ENCODE results near the gene AHNAK. TPM values are rescaled to one million over a fixed set of nuclear protein-coding genes. Genes with fewer than 3 reads are reported as not detected.

Gene AHNAK
- total RNA-seq, 2 donors from 2014 or later = 458 to 631 TPM

DNA sequence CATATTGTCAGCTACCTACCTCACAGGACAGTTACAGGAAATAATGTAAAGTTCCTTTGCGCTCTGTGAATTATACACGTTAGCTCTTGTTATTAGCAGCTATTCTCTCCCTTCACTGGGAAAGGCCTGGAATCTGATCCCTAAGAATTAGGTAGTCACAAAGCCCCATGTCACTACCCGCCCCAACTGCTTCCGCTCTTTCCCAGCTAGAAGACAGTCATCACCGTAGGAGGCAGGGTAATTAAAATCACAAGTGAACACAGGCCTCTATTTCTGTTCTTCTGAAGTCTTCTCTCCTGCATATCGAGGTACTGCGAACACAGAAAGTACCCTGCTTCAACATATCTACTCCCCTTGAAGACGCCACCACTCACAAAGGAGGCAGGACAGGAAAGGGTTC is 12.6 kb upstream of the AHNAK start:
- no peak overlapping the region for H3K4me3 ChIP-seq
- no peak overlapping the region for H3K27ac ChIP-seq
- no peak overlapping the region for H3K9ac ChIP-seq (ENCODE audit: low read depth in 2 of 2, low read length in 2 of 2)
- intact Hi-C loops (cut with DNase I) = loop anchor here (5.0 kb wide), 1 partner anchor 157 kb away; no protein-coding TSS in a partner anchor
- no peak for TF ChIP-seq CTCF (IDR thresholded peaks at IDR 0.05)
- H3K27me3 ChIP-seq = no peaks in the 10 kb centered on the region
- DNase-seq = no peak
- peaks cover 31% of the 10 kb centered on the region for H3K4me1 ChIP-seq
- no peaks in the 10 kb centered on the region for H3K9me3 ChIP-seq
- H3K36me3 ChIP-seq = peaks cover 15% of the 10 kb centered on the region

- no peak for TF ChIP-seq CTCF (IDR thresholded peaks at IDR 0.05)
- H3K4me1 ChIP-seq = peaks cover 34% of the 10 kb centered on the region
- no peak overlapping the region for H3K27ac ChIP-seq
- no peak for DNase-seq
- no peak overlapping the region for H3K9ac ChIP-seq (ENCODE audit: low read depth in 2 of 2, low read length in 2 of 2)
- peaks cover 15% of the 10 kb centered on the region for H3K36me3 ChIP-seq
- intact Hi-C loops (cut with DNase I) = loop anchor here (5.0 kb wide), 1 partner anchor 156 kb away; no protein-coding TSS in a partner anchor
- H3K9me3 ChIP-seq = no peaks in the 10 kb centered on the region
- no peaks in the 10 kb centered on the region for H3K27me3 ChIP-seq
- H3K4me3 ChIP-seq = no peak overlapping the region
Measured at GRCh38 chr11:62558669-62559068, 12.1 kb upstream of the AHNAK start.

DNA sequence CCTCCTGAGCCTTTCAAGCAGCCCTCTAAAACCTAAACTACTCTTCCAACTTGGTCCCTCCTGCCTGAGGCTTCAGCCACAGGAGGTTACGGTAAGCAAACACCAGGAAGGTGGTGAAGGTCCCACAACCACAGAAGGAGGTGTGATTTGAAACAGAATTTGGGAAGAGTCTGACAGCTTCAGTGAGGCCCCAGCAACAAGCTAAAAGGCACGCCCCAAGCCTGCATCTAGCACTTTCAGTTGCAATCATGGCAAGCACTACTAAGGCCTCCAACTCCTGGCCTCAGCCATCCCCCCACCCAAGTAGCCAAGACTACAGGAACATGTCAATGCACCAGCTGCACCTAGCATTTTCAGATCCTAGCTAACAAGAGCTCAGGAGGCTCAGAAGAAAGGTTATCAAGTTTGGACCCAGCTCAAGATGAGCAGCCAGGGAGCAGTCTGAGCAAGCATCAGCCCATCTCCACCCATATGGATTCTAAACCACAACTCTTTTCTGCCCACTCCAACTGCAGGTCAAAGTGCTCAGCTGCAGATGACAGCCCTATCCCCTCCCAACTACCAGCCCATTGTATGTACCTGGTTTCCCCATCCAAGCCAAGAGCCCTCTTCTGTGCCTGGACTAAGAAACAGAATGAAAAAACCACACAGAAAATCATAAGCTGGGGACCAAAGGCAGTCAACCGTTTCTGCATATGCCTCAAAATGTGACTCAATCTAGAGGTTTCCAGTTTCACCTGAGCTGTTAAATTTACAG is 10.4 kb upstream of the AHNAK start:
- DNase-seq = no peak

DNA sequence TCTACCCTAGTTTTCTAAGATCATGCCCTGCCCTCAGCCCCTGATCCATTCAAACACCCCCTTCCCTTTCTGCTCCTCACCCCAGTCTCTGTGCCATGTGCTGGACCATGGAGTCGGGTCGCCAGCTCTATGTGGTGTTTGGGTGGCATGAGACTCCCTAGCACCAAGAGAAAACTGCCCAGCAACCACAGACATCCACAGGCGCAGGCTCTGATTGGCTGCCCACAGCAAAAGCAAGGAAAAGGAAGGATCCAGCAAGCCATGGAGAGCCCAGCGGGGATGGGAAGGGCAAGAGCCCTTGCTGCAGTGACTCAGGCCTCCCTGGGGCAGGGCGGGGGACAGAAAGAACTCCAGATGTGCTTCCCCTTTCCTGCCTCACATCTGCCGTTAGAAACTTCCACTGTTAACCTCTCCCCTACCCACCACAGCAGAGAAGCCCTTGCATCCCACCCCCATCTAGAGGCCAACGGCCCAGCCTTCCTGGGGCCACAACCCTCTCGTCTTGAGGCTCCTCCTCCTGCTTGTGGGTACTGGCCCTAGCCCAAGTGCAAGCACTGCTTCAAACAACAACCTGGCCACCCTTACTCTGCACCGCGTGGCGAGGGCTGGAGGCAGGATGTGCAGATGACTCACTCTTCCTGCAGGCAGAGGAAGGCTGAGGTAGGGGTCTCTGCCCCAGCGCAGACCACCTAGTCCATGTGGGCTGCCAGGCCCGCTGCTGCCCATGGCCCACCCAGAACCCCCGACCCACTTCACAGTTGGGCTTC is 9.7 kb upstream of the AHNAK start:
- no peak for TF ChIP-seq CTCF (IDR thresholded peaks at IDR 0.05)
- peak overlapping the region; percentile 61 to 90 for H3K9ac ChIP-seq (ENCODE audit: low read depth in 2 of 2, low read length in 2 of 2)
- DNase-seq = peak; percentile 87
- intact Hi-C loops (cut with DNase I) = loop anchor here (5.0 kb wide), 1 partner anchor 154 kb away; no protein-coding TSS in a partner anchor
- no peaks in the 10 kb centered on the region for H3K9me3 ChIP-seq
- peaks cover 51% of the 10 kb centered on the region for H3K4me1 ChIP-seq
- peaks cover 15% of the 10 kb centered on the region for H3K36me3 ChIP-seq
- peak overlapping the region; percentile 7 for H3K4me3 ChIP-seq
- peak overlapping the region; percentile 92 for H3K27ac ChIP-seq
- no peaks in the 10 kb centered on the region for H3K27me3 ChIP-seq

More for the DNA sequence above, 10.4 kb upstream of the AHNAK start:
- Histone ChIP-seq H3K4me3 (peak overlapping the region; percentile 7), H3K36me3 (peaks cover 15% of the 10 kb centered on the region), H3K4me1 (peaks cover 43% of the 10 kb centered on the region), H3K27ac (peak overlapping the region; percentile 92), H3K9me3 (no peaks in the 10 kb centered on the region), H3K9ac (ENCODE audit: low read depth in 2 of 2, low read length in 2 of 2) (peak overlapping the region; percentile 61 to 90), H3K27me3 (no peaks in the 10 kb centered on the region)
- intact Hi-C loops (cut with DNase I) = loop anchor here (5.0 kb wide), 1 partner anchor 155 kb away; no protein-coding TSS in a partner anchor
- TF ChIP-seq CTCF (IDR thresholded peaks at IDR 0.05) = no peak

DNA sequence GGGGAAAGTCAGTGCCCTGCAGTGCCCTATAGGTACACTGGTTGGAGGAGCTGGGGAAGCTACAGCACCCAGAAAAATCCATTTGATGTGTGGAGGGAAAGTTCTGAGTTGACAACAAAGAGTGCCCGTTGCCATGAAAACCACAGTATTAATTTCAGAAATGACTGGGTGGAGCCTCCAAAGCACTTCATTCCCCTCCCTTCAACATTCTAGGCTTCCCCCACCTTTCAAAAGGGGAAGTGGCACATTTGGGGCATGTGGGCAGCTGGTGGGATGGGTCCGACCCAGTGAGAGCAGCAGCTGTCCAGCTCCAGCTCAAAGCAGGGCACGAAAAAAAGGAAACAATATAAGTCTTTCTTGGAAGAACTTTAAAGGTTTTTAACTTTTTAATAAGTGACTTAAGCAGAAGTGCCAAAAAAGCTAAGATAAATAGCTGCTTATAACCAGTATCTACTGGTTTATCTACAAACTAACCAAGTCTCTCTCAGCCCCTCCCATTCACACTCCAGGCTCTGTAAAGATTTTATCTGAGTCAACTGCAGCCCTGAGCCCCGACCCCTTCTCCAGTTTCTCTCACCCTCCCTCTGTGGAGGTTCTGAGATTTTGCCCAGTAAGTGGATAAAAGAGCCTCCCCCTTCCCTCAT is 9.0 kb upstream of the AHNAK start:
- no peaks in the 10 kb centered on the region for H3K9me3 ChIP-seq
- no peak overlapping the region for H3K4me3 ChIP-seq
- peak overlapping the region; percentile 61 to 90 for H3K9ac ChIP-seq (ENCODE audit: low read depth in 2 of 2, low read length in 2 of 2)
- no peaks in the 10 kb centered on the region for H3K27me3 ChIP-seq
- no peak for DNase-seq
- no peak for TF ChIP-seq CTCF (IDR thresholded peaks at IDR 0.05)
- peak overlapping the region; percentile 92 for H3K27ac ChIP-seq
- intact Hi-C loops (cut with DNase I) = loop anchor here (5.0 kb wide), 1 partner anchor 153 kb away; no protein-coding TSS in a partner anchor
- peaks cover 15% of the 10 kb centered on the region for H3K36me3 ChIP-seq
- peaks cover 53% of the 10 kb centered on the region for H3K4me1 ChIP-seq
